ENCODE data around the gene GALNT18.

DNA sequence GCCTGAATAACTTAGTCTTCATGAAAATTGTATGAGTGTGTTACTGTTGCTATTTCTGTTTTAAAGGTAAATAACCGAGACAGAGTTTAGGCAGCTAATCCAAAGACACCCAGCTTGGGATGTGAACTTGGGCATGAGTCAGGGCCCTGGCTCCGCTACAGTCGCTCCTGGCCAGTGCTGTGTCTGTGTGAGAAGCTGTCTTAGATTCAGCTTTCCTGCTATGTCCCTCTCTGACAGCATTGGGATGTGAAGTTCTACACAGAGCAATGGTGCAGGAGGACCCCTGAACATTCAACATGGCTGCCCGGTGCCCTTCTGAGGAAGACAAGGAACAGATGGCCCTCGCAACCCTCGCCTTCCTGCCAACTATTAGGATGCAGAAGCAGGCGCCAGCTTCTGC lies 49.4 kb downstream of the GALNT18 start:
- TF ChIP-seq, protein P1, sequence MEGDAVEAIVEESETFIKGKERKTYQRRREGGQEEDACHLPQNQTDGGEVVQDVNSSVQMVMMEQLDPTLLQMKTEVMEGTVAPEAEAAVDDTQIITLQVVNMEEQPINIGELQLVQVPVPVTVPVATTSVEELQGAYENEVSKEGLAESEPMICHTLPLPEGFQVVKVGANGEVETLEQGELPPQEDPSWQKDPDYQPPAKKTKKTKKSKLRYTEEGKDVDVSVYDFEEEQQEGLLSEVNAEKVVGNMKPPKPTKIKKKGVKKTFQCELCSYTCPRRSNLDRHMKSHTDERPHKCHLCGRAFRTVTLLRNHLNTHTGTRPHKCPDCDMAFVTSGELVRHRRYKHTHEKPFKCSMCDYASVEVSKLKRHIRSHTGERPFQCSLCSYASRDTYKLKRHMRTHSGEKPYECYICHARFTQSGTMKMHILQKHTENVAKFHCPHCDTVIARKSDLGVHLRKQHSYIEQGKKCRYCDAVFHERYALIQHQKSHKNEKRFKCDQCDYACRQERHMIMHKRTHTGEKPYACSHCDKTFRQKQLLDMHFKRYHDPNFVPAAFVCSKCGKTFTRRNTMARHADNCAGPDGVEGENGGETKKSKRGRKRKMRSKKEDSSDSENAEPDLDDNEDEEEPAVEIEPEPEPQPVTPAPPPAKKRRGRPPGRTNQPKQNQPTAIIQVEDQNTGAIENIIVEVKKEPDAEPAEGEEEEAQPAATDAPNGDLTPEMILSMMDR (IDR thresholded peaks at IDR 0.05): no peak
- TF ChIP-seq POLR2A (IDR thresholded peaks at IDR 0.05) (no peak), EP300 (IDR thresholded peaks at IDR 0.05) (no peak)

Data from ovary (tissue), 3 donors.